Measurements from ENCODE around the gene TRAFD1. TPM values are rescaled to one million over a fixed set of nuclear protein-coding genes. Genes with fewer than 3 reads are reported as not detected.
A peak's percentile ranks its signal among the peaks of the same experiment; 100 is the strongest.

Gene TRAFD1
- total and polyA plus RNA-seq, 9 of the 15 experiments (the other 6 are each of a cell fraction or from before 2014, with no cell fraction given): 41.3 to 85.5 (median 54.5) TPM

GRCh38 chr12:112117685-112118084, 7.7 kb upstream of the TRAFD1 start:
- H2AFZ ChIP-seq (ENCODE audit: low read depth, low read length): peak overlapping the region; percentile 25; the same call in 1 of the 2 replicates
- 81% methylated on average over 8 of the region's 8 CpGs for WGBS (ENCODE audit: insufficient coverage, low coverage, missing lambda C conversion rate)
- BruUV-seq (replicated peaks): no TSS peak
- intact Hi-C loops (cut with micrococcal nuclease): loop anchor here (10.0 kb wide), 1 partner anchor 267 kb away; the partner anchor contains the start of gene HECTD4
- H3K4me2 ChIP-seq (ENCODE audit: insufficient read depth, low read length): no peak overlapping the region
- H4K20me1 ChIP-seq (replicated peaks; ENCODE audit: control insufficient read depth, insufficient read depth, low read length): no peaks in the 10 kb centered on the region
- POLR2A ChIA-PET: interaction anchor here (0.7 to 4.0 kb wide), 4 partner anchors 9 to 353 kb away, joined by 3 to 45 read pairs (median 16); partner anchors contain the start of genes NAA25 and TRAFD1
- H3K4me1 ChIP-seq (replicated peaks in 1 of 2; ENCODE audit: control insufficient read depth in 2 of 2, insufficient read depth in 2 of 2, low read length in 2 of 2): peaks cover 29 to 30% of the 10 kb centered on the region in 2 experiments
- TF ChIP-seq ZNF395 (CRISPR knock-in tag; IDR thresholded peaks at IDR 0.05) (no peak), FOXJ2 (tag; IDR thresholded peaks at IDR 0.05) (no peak), KLF16 (IDR thresholded peaks at IDR 0.05) (no peak), NRF1 (conservative IDR thresholded peaks at IDR 0.05 in 1 of 2, IDR thresholded peaks at IDR 0.05 in 1 of 2) (no peak), CREB1 (IDR thresholded peaks at IDR 0.05) (no peak), CREB1 (CRISPR knock-in tag; IDR thresholded peaks at IDR 0.05) (no peak), GTF3C2 (IDR thresholded peaks at IDR 0.05; ENCODE audit: borderline replicate concordance, extremely low read depth, insufficient read length) (no peak), HES1 (IDR thresholded peaks at IDR 0.05; ENCODE audit: low read depth) (no peak), TCF7L2 (IDR thresholded peaks at IDR 0.05; ENCODE audit: low read depth, low read length) (no peak), TBP (optimal IDR thresholded peaks at IDR 0.05; ENCODE audit: low read depth, low read length) (no peak), TCF3 (CRISPR knock-in tag; IDR thresholded peaks at IDR 0.05) (no peak), PKNOX1 (IDR thresholded peaks at IDR 0.05) (no peak), SMC3 (conservative IDR thresholded peaks at IDR 0.05; ENCODE audit: insufficient read depth, low read depth, low read length) (no peak), ELF1 (tag; IDR thresholded peaks at IDR 0.05) (no peak)
- CTCF ChIA-PET (ENCODE audit: low intra/inter-chr PET ratio): no interaction called here
- no peaks in the 10 kb centered on the region for H3K9me3 ChIP-seq (replicated peaks; ENCODE audit: control insufficient read depth, insufficient read depth, low read depth, low read length)
- no peak overlapping the region for H3K9ac ChIP-seq (ENCODE audit: insufficient read depth in 1 of 2, low read depth in 2 of 2, low read length in 2 of 2)
- no peak overlapping the region for H3K4me3 ChIP-seq
- H3K79me2 ChIP-seq (ENCODE audit: control insufficient read depth, insufficient read depth, low read length): no peaks in the 10 kb centered on the region
- H3K36me3 ChIP-seq (ENCODE audit: control insufficient read depth, insufficient read depth, low read length): no peaks in the 10 kb centered on the region
- no peaks in the 10 kb centered on the region for H3K9me1 ChIP-seq (ENCODE audit: control insufficient read depth, insufficient read depth, low read length)
- DNase-seq (ENCODE audit: extremely low read depth in 1 of 4, low spot score in 3 of 4) (no peak), FAIRE-seq (no peak), ATAC-seq (no peak)
- in situ Hi-C loops (cut with MboI): no loop called here
- H3K27me3 ChIP-seq (ENCODE audit: control insufficient read depth in 2 of 2, insufficient read depth in 2 of 2, low read length in 2 of 2): no peaks in the 10 kb centered on the region
- H3K27ac ChIP-seq (ENCODE audit: extremely low read depth, low read depth, low read length): 0 out of 3 replicates have a peak overlapping the region, but pooled peaks have one; percentile 10
